ENCODE results near the gene TRIM71.
"Not testable (repeated sequence)": the region's sequence is repeated elsewhere in the genome, so short reads cannot be mapped to it uniquely, and the experiment has no call there.

The TRIM71 gene

GRCh38 chr3:32844914-32845313 is 27.1 kb downstream of the TRIM71 start:
- Histone ChIP-seq H3K27ac (ENCODE audit: extremely low read depth, low read depth, low read length) (no peak overlapping the region), H3K4me1 (ENCODE audit: control insufficient read depth, insufficient read depth, low read length) (no peaks in the 10 kb centered on the region), H3K9me3 (ENCODE audit: control insufficient read depth, insufficient read depth, low read depth, low read length) (no peaks in the 10 kb centered on the region), H3K36me3 (ENCODE audit: control insufficient read depth in 2 of 2, insufficient read depth in 1 of 2, low read length in 2 of 2) (no peaks in the 10 kb centered on the region), H3K4me3 (ENCODE audit: low read depth, low read length) (no peak overlapping the region)
- ChIA-PET POLR2A (no interaction called here), CTCF (no interaction called here)
- TF ChIP-seq ZNF747 (tag by site-specific recombination; IDR thresholded peaks at IDR 0.05) (no peak), ZNF664 (tag by site-specific recombination; IDR thresholded peaks at IDR 0.05) (no peak), ZNF548 (tag by site-specific recombination; IDR thresholded peaks at IDR 0.05) (no peak), ZNF335 (tag by site-specific recombination; conservative IDR thresholded peaks at IDR 0.05) (no peak), ZNF792 (tag by site-specific recombination; IDR thresholded peaks at IDR 0.05) (no peak), BCL11A (tag by site-specific recombination; IDR thresholded peaks at IDR 0.05; ENCODE audit: low read depth) (no peak), ZNF366 (tag by site-specific recombination; conservative IDR thresholded peaks at IDR 0.05) (no peak), ZNF560 (tag by site-specific recombination; IDR thresholded peaks at IDR 0.05; ENCODE audit: borderline replicate concordance) (no peak), ZSCAN30 (tag by site-specific recombination; IDR thresholded peaks at IDR 0.05) (no peak), ZNF544 (tag by site-specific recombination; IDR thresholded peaks at IDR 0.05) (no peak), ZNF169 (tag by site-specific recombination; IDR thresholded peaks at IDR 0.05) (no peak), ZBTB10 (tag by site-specific recombination; IDR thresholded peaks at IDR 0.05) (no peak), ZSCAN4 (tag by site-specific recombination; IDR thresholded peaks at IDR 0.05) (no peak), ZSCAN18 (tag by site-specific recombination; IDR thresholded peaks at IDR 0.05) (no peak), ZNF521 (tag by site-specific recombination; IDR thresholded peaks at IDR 0.05) (no peak), ELK4 (IDR thresholded peaks at IDR 0.05; ENCODE audit: borderline replicate concordance, low read depth, low read length) (no peak)

- H3K4me3 ChIP-seq (ENCODE audit: low read depth, low read length); H3K36me3 ChIP-seq (ENCODE audit: control insufficient read depth in 2 of 2, insufficient read depth in 1 of 2, low read length in 2 of 2); H3K9me3 ChIP-seq (ENCODE audit: control insufficient read depth, insufficient read depth, low read depth, low read length); H3K4me1 ChIP-seq (ENCODE audit: control insufficient read depth, insufficient read depth, low read length); CTCF ChIA-PET; POLR2A ChIA-PET; H3K27ac ChIP-seq (ENCODE audit: extremely low read depth, low read depth, low read length): not testable (repeated sequence)
These were observed 27.7 kb downstream of the TRIM71 start for GRCh38 chr3:32845546-32845945.

GRCh38 chr3:32847045-32847444 is 29.2 kb downstream of the TRIM71 start:
- POLR2A ChIA-PET; H3K4me1 ChIP-seq (ENCODE audit: control insufficient read depth, insufficient read depth, low read length); H3K4me3 ChIP-seq (ENCODE audit: low read depth, low read length); H3K9me3 ChIP-seq (ENCODE audit: control insufficient read depth, insufficient read depth, low read depth, low read length); H3K36me3 ChIP-seq (ENCODE audit: control insufficient read depth in 2 of 2, insufficient read depth in 1 of 2, low read length in 2 of 2); H3K27ac ChIP-seq (ENCODE audit: extremely low read depth, low read depth, low read length): not testable (repeated sequence)
- CTCF ChIA-PET = interaction anchor here (0.6 kb wide), 1 partner anchor 10 kb away, joined by 4 read pairs; no protein-coding TSS in a partner anchor
